ENCODE data around the gene SLCO6A1.

DNA sequence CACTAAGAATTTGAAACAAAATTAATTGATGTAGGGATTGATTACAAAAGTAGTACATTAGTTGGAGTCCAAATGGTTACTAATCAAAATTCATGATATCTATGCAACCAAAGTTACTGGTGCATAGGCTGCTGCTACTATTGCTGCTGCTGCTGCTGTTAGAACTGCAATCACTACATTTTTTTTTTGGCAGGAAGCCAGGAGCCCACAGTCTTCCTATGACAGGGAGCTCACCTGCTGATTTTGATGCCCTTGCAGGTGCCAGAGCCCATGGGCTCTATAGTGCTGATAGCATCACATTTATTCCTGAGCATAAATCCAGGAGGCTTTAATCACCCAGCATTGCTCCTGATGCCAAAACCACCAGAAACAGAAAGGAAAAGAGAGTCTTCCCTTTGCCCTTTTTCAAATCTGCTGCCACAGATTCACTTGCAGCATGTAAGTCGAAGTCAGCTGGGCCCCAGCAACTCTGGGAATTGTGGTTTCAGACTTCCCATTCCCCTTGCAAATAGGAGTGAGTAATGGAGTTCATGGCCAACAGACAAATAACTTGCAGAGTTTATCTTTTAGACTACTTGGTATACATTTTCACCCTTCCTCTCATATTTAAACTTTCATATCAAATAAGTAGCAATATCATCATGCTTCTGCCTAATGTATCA is 17.6 kb downstream of the SLCO6A1 start:
- no peak for TF ChIP-seq EP300 (IDR thresholded peaks at IDR 0.05; ENCODE audit: low read depth)
- TF ChIP-seq, protein P1, sequence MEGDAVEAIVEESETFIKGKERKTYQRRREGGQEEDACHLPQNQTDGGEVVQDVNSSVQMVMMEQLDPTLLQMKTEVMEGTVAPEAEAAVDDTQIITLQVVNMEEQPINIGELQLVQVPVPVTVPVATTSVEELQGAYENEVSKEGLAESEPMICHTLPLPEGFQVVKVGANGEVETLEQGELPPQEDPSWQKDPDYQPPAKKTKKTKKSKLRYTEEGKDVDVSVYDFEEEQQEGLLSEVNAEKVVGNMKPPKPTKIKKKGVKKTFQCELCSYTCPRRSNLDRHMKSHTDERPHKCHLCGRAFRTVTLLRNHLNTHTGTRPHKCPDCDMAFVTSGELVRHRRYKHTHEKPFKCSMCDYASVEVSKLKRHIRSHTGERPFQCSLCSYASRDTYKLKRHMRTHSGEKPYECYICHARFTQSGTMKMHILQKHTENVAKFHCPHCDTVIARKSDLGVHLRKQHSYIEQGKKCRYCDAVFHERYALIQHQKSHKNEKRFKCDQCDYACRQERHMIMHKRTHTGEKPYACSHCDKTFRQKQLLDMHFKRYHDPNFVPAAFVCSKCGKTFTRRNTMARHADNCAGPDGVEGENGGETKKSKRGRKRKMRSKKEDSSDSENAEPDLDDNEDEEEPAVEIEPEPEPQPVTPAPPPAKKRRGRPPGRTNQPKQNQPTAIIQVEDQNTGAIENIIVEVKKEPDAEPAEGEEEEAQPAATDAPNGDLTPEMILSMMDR (IDR thresholded peaks at IDR 0.05) = no peak
- TF ChIP-seq POLR2A (IDR thresholded peaks at IDR 0.05) = no peak

Measured in transverse colon (tissue), 3 donors.